ENCODE measurements around the gene CNTN1. TPM values are rescaled to one million over a fixed set of nuclear protein-coding genes. Genes with fewer than 3 reads are reported as not detected.

Gene CNTN1
- total RNA-seq, 1 experiment from 2014 or later, result 6.5 TPM

DNA sequence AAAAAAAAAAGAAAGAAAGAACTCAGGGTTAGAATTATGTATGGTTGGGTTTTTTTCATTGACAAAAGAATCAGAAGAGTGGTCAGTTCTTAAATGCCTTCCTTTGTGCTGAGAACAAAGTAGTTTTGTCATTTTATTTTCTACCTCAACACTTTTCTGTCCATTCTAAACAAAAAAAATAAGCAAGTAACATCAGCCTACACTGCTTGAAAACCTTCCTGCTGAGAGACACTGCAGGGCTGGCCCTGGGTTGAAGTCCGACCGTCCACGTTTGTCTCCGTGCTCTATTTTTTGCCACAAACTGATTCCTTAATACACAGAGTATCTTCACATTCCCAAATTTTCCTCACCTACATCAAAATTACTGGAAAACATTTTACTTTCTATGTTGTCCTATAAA is 284.3 kb downstream of the CNTN1 start:
- no peak overlapping the region for H4K91ac ChIP-seq (ENCODE audit: insufficient read length, low read depth, low read length)
- H4K8ac ChIP-seq (replicated peaks; ENCODE audit: insufficient read length, low read depth, low read length), result no peak overlapping the region
- H4K20me1 ChIP-seq (ENCODE audit: control insufficient read depth, insufficient read depth, insufficient read length), result no peaks in the 10 kb centered on the region
- no peak overlapping the region for H3K23ac ChIP-seq (ENCODE audit: insufficient read length, low read depth, low read length)
- H3K56ac ChIP-seq (ENCODE audit: insufficient read length, low read depth, low read length), result no peak overlapping the region
- no peak for DNase-seq
- no peak overlapping the region for H4K5ac ChIP-seq (ENCODE audit: insufficient read length, low read depth, low read length)
- Mint-ChIP-seq H3K27ac (peak overlapping the region in 2 of 3 experiments; percentile 16 to 33; a peak in 3 of 7 replicates), H3K4me1 (peaks cover 21 to 26% of the 10 kb centered on the region in 2 experiments), H3K27me3 (ENCODE audit: low read depth) (no peaks in the 10 kb centered on the region), H3K9me3 (no peaks in the 10 kb centered on the region; a peak in 1 of 5 replicates), H3K4me3 (no peak overlapping the region), H3K36me3 (ENCODE audit: insufficient read depth in 1 of 3, low read depth in 3 of 3) (peaks cover 0 to 4% (median 0%) of the 10 kb centered on the region in 3 experiments; a peak in 1 of 7 replicates)
- no peaks in the 10 kb centered on the region for H3K27me3 ChIP-seq (ENCODE audit: insufficient read depth, low read length)
- no peak overlapping the region for H2AK5ac ChIP-seq (ENCODE audit: insufficient read length, low read length)
- H3K14ac ChIP-seq (ENCODE audit: insufficient read depth, low read length), result no peak overlapping the region
- H3K4me1 ChIP-seq (ENCODE audit: insufficient read depth, low read length), result no peaks in the 10 kb centered on the region; the same call in 1 of the 2 replicates
- no peak for TF ChIP-seq CTCF (conservative IDR thresholded peaks at IDR 0.05)
- H3K27ac ChIP-seq (ENCODE audit: insufficient read length, low read depth, low read length), result no peak overlapping the region
- no peak overlapping the region for H3K4me2 ChIP-seq (ENCODE audit: insufficient read depth, insufficient read length, low read length)
- no peak overlapping the region for H3K4ac ChIP-seq (ENCODE audit: low read depth, low read length)
- no peak overlapping the region for H2BK120ac ChIP-seq (ENCODE audit: low read depth, low read length, poor library complexity, severe bottlenecking)
- H3K79me2 ChIP-seq (ENCODE audit: insufficient read depth, low read length), result no peaks in the 10 kb centered on the region
- no CpG with 5 or more reads among the region's 4 CpGs for WGBS (ENCODE audit: extremely low coverage, insufficient read length, low lambda C conversion rate)
- H3K18ac ChIP-seq (ENCODE audit: insufficient read length, low read depth, low read length), result no peak overlapping the region
- no peaks in the 10 kb centered on the region for H3K79me1 ChIP-seq (ENCODE audit: insufficient read depth, low read depth, low read length, poor library complexity, severe bottlenecking)
- no peak overlapping the region for H3K9ac ChIP-seq (ENCODE audit: extremely low read depth, insufficient read length, low read length)
- no peak overlapping the region for H2AFZ ChIP-seq (ENCODE audit: low read length)
- H2BK15ac ChIP-seq (ENCODE audit: low read depth, low read length), result no peak overlapping the region
- H3T11ph ChIP-seq (ENCODE audit: low read length), result no peak overlapping the region
- H2BK20ac ChIP-seq (ENCODE audit: low read depth, low read length, poor library complexity, severe bottlenecking), result no peak overlapping the region
- H3K23me2 ChIP-seq (ENCODE audit: insufficient read length, low read depth, low read length, poor library complexity, severe bottlenecking), result no peaks in the 10 kb centered on the region
- H3K9me3 ChIP-seq (ENCODE audit: control insufficient read depth, low read depth, low read length), result no peaks in the 10 kb centered on the region
- no peak overlapping the region for H2BK12ac ChIP-seq (ENCODE audit: insufficient read length, low read depth, low read length)
- H2BK5ac ChIP-seq (ENCODE audit: insufficient read length, low read length), result no peak overlapping the region

Measured in H9 (cell line).